HUDEP-2 (cell line): ENCODE data around the gene LMBR1.
"Not testable (repeated sequence)": the region's sequence is repeated elsewhere in the genome, so short reads cannot be mapped to it uniquely, and the experiment has no call there.

Experiments used
- DNase-seq, 76 experiments: peaks; one replicate each; lab custom pipeline; 2025; ENCODE audit not compliant: unreplicated experiment in 76 of 76; lab: John Stamatoyannopoulos, UW

The LMBR1 gene

GRCh38 chr7:156703773-156704482 is 189.1 kb downstream of the LMBR1 start:
- DNase-seq: no peak

DNA sequence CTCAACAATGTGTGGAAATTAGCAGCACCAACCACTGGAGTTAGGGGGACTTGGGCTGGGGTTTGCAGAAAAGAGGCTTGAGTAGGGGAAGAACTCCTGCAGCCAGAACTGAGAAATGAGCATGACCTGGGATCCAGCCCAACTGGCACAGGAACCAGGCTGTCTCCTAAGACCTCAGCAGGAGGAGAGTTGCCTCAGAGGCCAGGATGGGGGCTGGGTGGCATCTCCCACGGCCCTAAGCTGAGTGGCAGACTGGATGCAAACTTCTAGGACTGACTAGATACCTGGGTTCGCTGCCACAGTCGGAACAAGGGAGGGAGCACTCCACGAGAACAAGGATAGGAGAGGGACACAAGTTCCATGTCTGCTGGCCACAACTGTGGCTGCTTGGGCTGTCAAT is 189.8 kb downstream of the LMBR1 start:
- no peak for DNase-seq

- no peak for DNase-seq
Measured at GRCh38 chr7:156702399-156702798, 190.6 kb downstream of the LMBR1 start.

- DNase-seq: not testable (repeated sequence)
Measured at GRCh38 chr7:156701787-156702186, 191.2 kb downstream of the LMBR1 start.

- DNase-seq: not testable (repeated sequence)
Measured at GRCh38 chr7:156698512-156698911, 194.5 kb downstream of the LMBR1 start.

DNA sequence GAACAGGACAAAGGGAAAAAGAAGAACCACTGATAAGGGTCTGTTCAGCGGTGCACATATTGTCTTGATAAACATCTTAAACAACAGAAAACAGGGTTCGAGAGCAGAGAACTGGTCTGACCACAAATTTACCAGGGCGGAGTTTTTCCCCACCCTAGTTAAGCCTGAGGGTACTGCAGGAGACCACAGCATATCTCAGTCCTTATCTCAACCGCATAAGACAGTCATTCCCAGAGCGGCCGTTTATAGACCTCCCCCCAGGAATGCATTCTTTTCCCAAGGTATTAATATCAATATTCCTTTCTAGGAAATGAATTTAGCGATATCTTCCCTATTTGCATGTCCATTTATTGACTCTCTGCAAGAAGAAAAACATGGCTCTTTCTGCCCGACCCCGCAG is 195.7 kb downstream of the LMBR1 start:
- peak in 1 of 76 experiments; percentile 10 for DNase-seq

GRCh38 chr7:156693627-156694026 is 199.4 kb downstream of the LMBR1 start:
- DNase-seq: no peak

DNA sequence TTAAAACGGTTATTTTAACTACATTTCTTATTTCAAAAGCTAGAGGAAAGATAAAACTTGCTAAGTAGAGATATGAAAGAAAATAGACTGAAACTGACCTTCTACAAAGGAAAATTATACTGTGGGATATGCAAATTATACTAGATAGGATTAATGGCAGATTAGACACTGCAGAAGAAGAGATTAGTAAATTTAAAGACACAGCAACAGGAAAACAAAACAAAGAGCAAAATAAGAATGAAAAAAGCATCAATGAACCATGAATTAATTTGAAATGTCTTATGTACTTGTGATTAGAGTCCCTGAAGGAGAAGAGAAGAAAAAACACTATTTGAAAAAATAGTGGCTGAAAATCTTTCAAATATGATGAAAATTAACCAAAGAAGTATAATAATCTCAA is 200.1 kb downstream of the LMBR1 start:
- no peak for DNase-seq

GRCh38 chr7:156691764-156692163 is 201.2 kb downstream of the LMBR1 start:
- DNase-seq: no peak

DNA sequence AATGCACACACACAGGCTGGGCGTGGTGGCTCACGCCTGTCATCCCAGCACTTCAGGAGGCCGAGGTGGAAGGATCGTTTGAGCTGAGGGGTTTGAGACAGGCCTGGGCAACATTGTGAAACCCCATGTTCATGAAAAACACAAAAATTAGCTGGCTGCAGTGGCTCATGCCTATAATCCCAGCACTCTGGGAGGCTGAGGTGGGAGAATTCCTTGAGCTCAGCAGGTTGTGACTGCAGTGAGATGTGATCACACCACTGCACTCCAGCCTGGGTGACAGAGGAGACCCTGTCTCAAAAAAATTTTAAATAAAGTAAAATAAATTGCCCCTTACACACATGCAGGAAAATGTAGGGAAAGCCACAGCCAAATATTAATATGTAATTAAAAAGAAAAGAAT is 208.3 kb downstream of the LMBR1 start:
- DNase-seq: no peak

GRCh38 chr7:156684251-156684650 is 208.7 kb downstream of the LMBR1 start:
- DNase-seq: no peak

- DNase-seq: no peak
Measured at GRCh38 chr7:156682928-156683327, 210.1 kb downstream of the LMBR1 start.

- no peak for DNase-seq
Measured at GRCh38 chr7:156680281-156680680, 212.7 kb downstream of the LMBR1 start.

- no peak for DNase-seq
Measured at GRCh38 chr7:156677374-156678054, 215.5 kb downstream of the LMBR1 start.

GRCh38 chr7:156676263-156676662 is 216.7 kb downstream of the LMBR1 start:
- no peak for DNase-seq

DNA sequence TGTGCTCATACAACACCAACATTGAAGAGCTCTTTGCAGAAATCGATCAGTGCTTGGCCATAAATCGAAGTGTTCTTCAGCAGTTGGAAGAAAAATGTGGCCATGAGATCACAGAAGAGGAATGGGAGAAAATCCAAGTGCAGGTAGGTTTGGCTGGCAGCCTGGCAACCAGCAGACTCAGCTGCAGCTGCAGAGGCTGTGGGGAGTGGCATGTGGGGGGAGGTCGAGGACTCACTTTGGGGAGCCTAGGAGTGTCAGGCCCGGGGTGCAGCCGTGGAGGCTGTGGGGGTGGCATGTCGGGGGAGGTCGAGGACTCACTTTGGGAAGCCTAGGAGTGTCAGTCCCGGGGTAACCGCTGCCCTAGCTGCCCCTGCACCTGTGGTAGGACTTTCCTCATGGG is 217.3 kb downstream of the LMBR1 start:
- no peak for DNase-seq

DNA sequence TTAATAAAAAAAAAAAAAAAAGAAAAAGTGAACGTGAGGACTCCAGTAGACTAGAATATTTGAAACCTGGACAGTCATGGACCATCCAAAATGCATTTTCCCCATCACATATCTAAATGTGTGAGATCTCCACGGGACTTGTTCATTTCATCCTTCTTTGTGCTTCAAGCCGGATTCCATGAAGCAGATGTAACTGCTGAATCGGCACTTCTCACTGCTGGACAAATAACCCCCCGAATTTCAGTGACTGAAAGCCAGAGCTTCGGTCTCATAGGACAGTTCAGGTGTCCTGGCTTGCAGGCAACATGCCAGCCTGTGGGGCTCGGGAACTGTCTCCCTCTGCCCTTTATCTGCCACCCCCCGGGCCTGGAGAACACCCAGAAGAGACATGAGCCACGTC is 219.1 kb downstream of the LMBR1 start:
- DNase-seq: no peak

- DNase-seq: no peak
Measured at GRCh38 chr7:156673454-156673853, 219.5 kb downstream of the LMBR1 start.

- DNase-seq: no peak
Measured at GRCh38 chr7:156669035-156669828, 223.8 kb downstream of the LMBR1 start.

DNA sequence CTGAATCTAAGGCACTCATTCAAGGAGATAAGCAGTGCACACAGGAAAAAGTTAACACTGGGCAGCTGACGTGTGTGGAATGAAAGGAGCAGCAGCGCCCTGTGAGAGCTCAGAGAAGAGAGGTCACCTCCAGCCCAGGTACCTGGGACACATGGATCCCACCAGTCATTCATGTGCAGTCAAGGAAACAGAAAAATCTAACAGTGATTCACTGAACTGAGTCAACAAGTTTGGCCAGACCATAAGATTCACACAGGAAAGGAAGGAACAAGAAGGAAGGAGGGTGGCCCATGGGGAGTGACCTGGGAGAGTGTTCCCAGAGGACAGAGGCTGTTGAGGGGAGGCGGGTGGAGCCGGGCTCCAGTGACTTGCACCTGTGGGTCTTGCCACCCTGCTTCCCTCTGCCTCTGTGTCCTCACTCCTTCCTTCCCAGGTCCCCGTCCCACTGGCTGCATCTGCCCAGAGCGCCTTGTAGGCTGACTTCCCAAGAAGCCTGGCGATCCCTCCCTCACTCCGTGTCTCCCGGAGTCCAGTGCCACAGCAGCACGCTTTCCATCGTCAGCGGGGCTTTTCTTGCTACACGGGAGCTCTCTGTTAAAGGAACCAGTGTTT is 224.7 kb downstream of the LMBR1 start:
- no peak for DNase-seq

- no peak for DNase-seq
Measured at GRCh38 chr7:156667110-156667426, 225.9 kb downstream of the LMBR1 start.
